HFFc6 (cell line): ENCODE results near the gene EEF1AKMT2. TPM values are rescaled to one million over a fixed set of nuclear protein-coding genes. Genes with fewer than 3 reads are reported as not detected.
A peak's percentile ranks its signal among the peaks of the same experiment; 100 is the strongest.

Experiments used
- DNase-seq: peaks from one replicate; pipeline ENCODE4 v3.0.0-alpha.2; 2018
- H3K27ac Mint-ChIP-seq: 2 replicates; pipeline ENCODE4 v1.8.0; 2020; ENCODE audit warnings: mild to moderate bottlenecking, mixed read lengths
- H3K27me3 Mint-ChIP-seq: 2 replicates; pipeline ENCODE4 v1.8.0; 2021; ENCODE audit warnings: mild to moderate bottlenecking, moderate library complexity, mixed read lengths; ENCODE audit not compliant: insufficient read depth
- H3K36me3 Mint-ChIP-seq: 2 replicates; pipeline ENCODE4 v1.8.0; 2021; ENCODE audit warnings: low read depth, mixed read lengths
- H3K4me1 Mint-ChIP-seq: 2 replicates; pipeline ENCODE4 v1.8.0; 2020; ENCODE audit warnings: low read depth, mixed read lengths
- H3K4me3 Mint-ChIP-seq: 2 replicates; pipeline ENCODE4 v1.8.0; 2020; ENCODE audit warnings: mild to moderate bottlenecking, moderate library complexity, mixed read lengths
- H3K9me3 Mint-ChIP-seq: 2 replicates; pipeline ENCODE4 v1.8.0; 2020; ENCODE audit warnings: mild to moderate bottlenecking, mixed read lengths
- CTCF ChIP-seq: fragments of 200-600 bp; sonication (generic); IDR thresholded peaks from 2 replicates; pipeline ENCODE4 v1.5.0; 2021; ENCODE audit warnings: antibody characterized with exemption, mild to moderate bottlenecking
- total RNA-seq, 6 experiments: library from RNA; stranded (reverse); fragmentation: NEBNext Ultra II Directional; extraction: Animal tissue kit (Norgen Biotek cat#: 25700); gene quantifications; 2 replicates in 1 of 6; 3 replicates in 5 of 6; pipeline ENCODE4 v1.2.3, GENCODE V29; 2021

EEF1AKMT2 gene
- total RNA-seq, 6 experiments from 2014 or later: 15.8 to 19.5 (median 17.7) TPM

GRCh38 chr10:124740369-124741280 lies 51.1 kb downstream of the EEF1AKMT2 start:
- H3K4me3 Mint-ChIP-seq: peak overlapping the region; percentile 82
- H3K36me3 Mint-ChIP-seq: no peaks in the 10 kb centered on the region

DNA sequence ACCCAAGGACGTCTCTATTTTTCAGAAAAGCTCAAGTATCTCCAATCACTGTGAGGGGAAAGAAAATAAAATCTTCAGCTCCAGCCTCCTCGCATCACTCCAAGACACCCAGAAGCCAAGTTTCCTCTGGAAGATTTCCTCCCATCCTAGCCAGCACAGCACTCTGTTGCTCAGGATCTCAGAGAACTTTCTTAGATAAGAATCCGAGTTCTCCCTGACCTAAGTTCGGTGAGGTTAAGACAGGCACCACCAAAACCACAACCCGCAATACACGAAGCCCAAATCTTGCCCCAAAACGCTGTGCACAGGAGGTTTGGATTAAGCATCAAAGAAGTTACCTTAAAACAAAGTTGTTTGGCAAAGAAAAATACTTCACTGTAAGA lies 51.7 kb downstream of the EEF1AKMT2 start:
- peak overlapping the region; percentile 64; the same call in 1 of the 2 replicates for H3K27ac Mint-ChIP-seq
- no peaks in the 10 kb centered on the region for H3K9me3 Mint-ChIP-seq
- H3K36me3 Mint-ChIP-seq: no peaks in the 10 kb centered on the region
- no peak overlapping the region; the same call in 1 of the 2 replicates for H3K4me3 Mint-ChIP-seq
- peaks cover 4% of the 10 kb centered on the region for H3K27me3 Mint-ChIP-seq
- no peak for TF ChIP-seq CTCF
- DNase-seq: no peak
- peaks cover 42% of the 10 kb centered on the region for H3K4me1 Mint-ChIP-seq

More at GRCh38 chr10:124740369-124741280, 51.1 kb downstream of the EEF1AKMT2 start:
- TF ChIP-seq CTCF: no peak
- Mint-ChIP-seq H3K27ac (peak overlapping the region; percentile 66), H3K4me1 (peaks cover 49% of the 10 kb centered on the region), H3K9me3 (no peaks in the 10 kb centered on the region), H3K27me3 (peaks cover 4% of the 10 kb centered on the region)
- DNase-seq: peak; percentile 11

- Mint-ChIP-seq H3K27me3 (peaks cover 4% of the 10 kb centered on the region), H3K27ac (no peak overlapping the region), H3K36me3 (no peaks in the 10 kb centered on the region), H3K4me3 (no peak overlapping the region), H3K9me3 (no peaks in the 10 kb centered on the region), H3K4me1 (peaks cover 37% of the 10 kb centered on the region)
- no peak for TF ChIP-seq CTCF
- DNase-seq: no peak
Measured at GRCh38 chr10:124739119-124739921, 52.4 kb downstream of the EEF1AKMT2 start.

- Mint-ChIP-seq H3K27ac (no peak overlapping the region), H3K4me1 (peaks cover 43% of the 10 kb centered on the region), H3K36me3 (no peaks in the 10 kb centered on the region), H3K4me3 (no peak overlapping the region), H3K9me3 (no peaks in the 10 kb centered on the region), H3K27me3 (peaks cover 2% of the 10 kb centered on the region)
- DNase-seq: no peak
- no peak for TF ChIP-seq CTCF
Measured at GRCh38 chr10:124738441-124738840, 53.2 kb downstream of the EEF1AKMT2 start.

- Mint-ChIP-seq H3K4me1 (peaks cover 41% of the 10 kb centered on the region), H3K27me3 (peaks cover 2% of the 10 kb centered on the region), H3K36me3 (peaks cover 4% of the 10 kb centered on the region; the same call in 1 of the 2 replicates), H3K4me3 (no peak overlapping the region), H3K9me3 (no peaks in the 10 kb centered on the region), H3K27ac (no peak overlapping the region)
- DNase-seq: no peak
- TF ChIP-seq CTCF: no peak
Measured at GRCh38 chr10:124737708-124738107, 54.0 kb downstream of the EEF1AKMT2 start.
